HCT116 (cell line): ENCODE results near the gene EFNB2. TPM values are rescaled to one million over a fixed set of nuclear protein-coding genes. Genes with fewer than 3 reads are reported as not detected.

Source experiments
- ATAC-seq: fragments of 200-7000 bp; cut with Tn5 transposase; 2 replicates; pipeline ENCODE4 v1.9.1; 2020; ENCODE audit warnings: mild to moderate bottlenecking, moderate library complexity
- BruUV-seq: library from RNA; stranded (reverse); fragments of 400-500 nt; replicated peaks from 2 replicates; lab custom pipeline; 2021; lab: Mats Ljungman, UMichigan
- CTCF ChIA-PET: fragments of 300-600 bp; sonication (Branson Sonifier 250); formaldehyde crosslinking; loops from one replicate; lab custom pipeline; 2021; ENCODE audit warnings: antibody characterized with exemption; lab: Charles Lee
- POLR2A ChIA-PET: fragments of 300-600, 350-600 bp; sonication (Branson Sonifier 250); formaldehyde crosslinking; loops from one replicate; lab custom pipeline; 2021; ENCODE audit warnings: antibody characterized with exemption; lab: Charles Lee
- RAD21 ChIA-PET, 2 experiments: fragments of 300-600 bp; sonication (Branson Sonifier 250); formaldehyde crosslinking; loops; one replicate each; lab custom pipeline; 2023; ENCODE audit warnings: low total read pairs in 2 of 2; ENCODE audit not compliant: uncharacterized antibody in 2 of 2, unreplicated experiment in 2 of 2, low non-redundant PET in 1 of 2; lab: Charles Lee
- DNase-seq: peaks from one replicate; pipeline ENCODE4 v3.0.0-alpha.2; 2010; ENCODE audit warnings: low read depth, low spot score
- H2AFZ ChIP-seq: fragments of 200-600 bp; shearing (Covaris generic), sonication (generic); 2 replicates; pipeline ENCODE4 v1.6.1; 2017; ENCODE audit warnings: low read depth, mixed run types, mixed read lengths, antibody characterized with exemption, low read length; ENCODE audit not compliant: poor library complexity, severe bottlenecking
- H3K27ac ChIP-seq: 2 replicates; pipeline ENCODE4 v1.5.1; 2012; ENCODE audit warnings: low read depth, low read length
- H3K27me3 ChIP-seq: fragments of 200-600 bp; sonication (generic); 2 replicates; pipeline ENCODE4 v1.6.1; 2016; ENCODE audit warnings: mixed run types, low read length, mixed read lengths; ENCODE audit not compliant: insufficient read depth
- H3K36me3 ChIP-seq, 2 experiments: fragments of 200-500 bp in 1 of 2; fragments of 200-600 bp in 1 of 2; sonication (Bioruptor generic) in 1 of 2; sonication (generic) in 1 of 2; 2 replicates each; pipeline versions ENCODE4 v1.5.1 to v1.6.1; 2014 to 2016; ENCODE audit warnings: low read length in 2 of 2, inconsistent platforms in 1 of 2, mixed read lengths in 1 of 2, mixed run types in 1 of 2; ENCODE audit not compliant: insufficient read depth in 2 of 2, control insufficient read depth in 1 of 2
- H3K4me1 ChIP-seq, 2 experiments: fragments of 200-600 bp in 1 of 2; sonication (generic) in 1 of 2; 2 replicates each; pipeline versions ENCODE4 v1.5.1 to v1.6.1; 2012 to 2017; ENCODE audit warnings: low read length in 2 of 2, inconsistent platforms in 1 of 2, mild to moderate bottlenecking in 1 of 2, mixed read lengths in 1 of 2, mixed run types in 1 of 2, moderate library complexity in 1 of 2; ENCODE audit not compliant: insufficient read depth in 2 of 2, control insufficient read depth in 1 of 2
- H3K4me2 ChIP-seq: fragments of 200-600 bp; sonication (generic); 2 replicates; pipeline ENCODE4 v1.6.1; 2017; ENCODE audit warnings: mixed run types, low read length, mixed read lengths
- H3K4me3 ChIP-seq, 2 experiments: fragments of 200-600 bp in 1 of 2; sonication (generic) in 1 of 2; replicated peaks in 1 of 2; 2 replicates each; pipeline ENCODE4 v1.5.1; 2011 to 2016; ENCODE audit warnings: low read length in 2 of 2, control low read depth in 1 of 2, low read depth in 1 of 2, mild to moderate bottlenecking in 1 of 2, mixed read lengths in 1 of 2, mixed run types in 1 of 2
- H3K79me2 ChIP-seq: fragments of 200-600 bp; sonication (generic); 2 replicates; pipeline ENCODE4 v1.6.1; 2017; ENCODE audit warnings: mild to moderate bottlenecking, mixed run types, low read length, moderate library complexity, mixed read lengths; ENCODE audit not compliant: insufficient read depth
- H3K9ac ChIP-seq: fragments of 200-600 bp; sonication (generic); 2 replicates; pipeline ENCODE4 v1.6.1; 2016; ENCODE audit warnings: low read length, mixed read lengths
- H3K9me2 ChIP-seq: fragments of 200-600 bp; sonication (generic), shearing (Covaris generic); 2 replicates; pipeline ENCODE4 v1.6.1; 2017; ENCODE audit warnings: mixed run types, mild to moderate bottlenecking, moderate library complexity; ENCODE audit not compliant: insufficient read depth
- H3K9me3 ChIP-seq, 2 experiments: fragments of 200-500 bp in 1 of 2; fragments of 200-600 bp in 1 of 2; sonication (Bioruptor generic) in 1 of 2; sonication (generic) in 1 of 2; 2 replicates each; pipeline ENCODE4 v1.6.1; 2014 to 2017; ENCODE audit warnings: low read length in 2 of 2, mixed read lengths in 2 of 2, inconsistent platforms in 1 of 2, low read depth in 1 of 2, mild to moderate bottlenecking in 1 of 2, mixed run types in 1 of 2, moderate library complexity in 1 of 2; ENCODE audit not compliant: control insufficient read depth in 1 of 2, insufficient read depth in 1 of 2
- H4K20me1 ChIP-seq: fragments of 200-600 bp; sonication (generic), shearing (Covaris generic); 2 replicates; pipeline ENCODE4 v1.6.1; 2017; ENCODE audit warnings: mixed run types, mild to moderate bottlenecking, moderate library complexity; ENCODE audit not compliant: insufficient read depth
- CBX3 ChIP-seq: IDR thresholded peaks from 2 replicates; pipeline ENCODE4 v1.6.1; 2012; ENCODE audit warnings: low read depth
- CEBPB ChIP-seq: IDR thresholded peaks from 2 replicates; pipeline ENCODE4 v1.6.1; 2012; ENCODE audit warnings: low read depth
- CTCF ChIP-seq, 3 experiments: fragments of 200-600 bp in 1 of 3; sonication (generic) in 1 of 3; IDR thresholded peaks in 2 of 3; conservative IDR thresholded peaks in 1 of 3; 2 replicates each; pipeline ENCODE4 v1.5.1; 2012 to 2017; ENCODE audit warnings: low read depth in 2 of 3, low read length in 2 of 3, antibody characterized with exemption in 1 of 3, borderline replicate concordance in 1 of 3, control low read depth in 1 of 3, mild to moderate bottlenecking in 1 of 3, mixed read lengths in 1 of 3, mixed run types in 1 of 3, moderate library complexity in 1 of 3; ENCODE audit not compliant: insufficient read depth in 1 of 3
- EGR1 ChIP-seq: IDR thresholded peaks from 2 replicates; pipeline ENCODE4 v1.6.1; 2012; ENCODE audit warnings: low read depth
- EZH2 ChIP-seq: fragments of 200-600 bp; sonication (generic); IDR thresholded peaks from 2 replicates; pipeline ENCODE4 v1.6.1; 2017; ENCODE audit warnings: antibody characterized with exemption, mixed run types
- EZH2phosphoT487 ChIP-seq: fragments of 200-600 bp; IDR thresholded peaks from 2 replicates; pipeline ENCODE4 v1.6.1; 2018; ENCODE audit warnings: antibody characterized with exemption, borderline replicate concordance
- FOSL1 ChIP-seq: IDR thresholded peaks from 2 replicates; pipeline ENCODE4 v1.6.1; 2012; ENCODE audit warnings: low read depth
- MAX ChIP-seq: IDR thresholded peaks from 2 replicates; pipeline ENCODE4 v1.6.1; 2012
- POLR2A ChIP-seq: IDR thresholded peaks from 2 replicates; pipeline ENCODE4 v1.7.0; 2011; ENCODE audit warnings: borderline replicate concordance; ENCODE audit not compliant: insufficient read depth, insufficient read length; ENCODE audit errors: extremely low read depth
- POLR2AphosphoS5 ChIP-seq: IDR thresholded peaks from 2 replicates; pipeline ENCODE4 v1.6.1; 2011; ENCODE audit warnings: mild to moderate bottlenecking, low read depth, low read length, moderate library complexity
- RAD21 ChIP-seq: IDR thresholded peaks from 2 replicates; pipeline ENCODE4 v1.6.1; 2012; ENCODE audit warnings: low read depth, mild to moderate bottlenecking
- SIN3A ChIP-seq: IDR thresholded peaks from 2 replicates; pipeline ENCODE4 v1.6.1; 2012; ENCODE audit warnings: low read depth
- SP1 ChIP-seq: IDR thresholded peaks from 2 replicates; pipeline ENCODE4 v1.6.1; 2012; ENCODE audit warnings: low read depth
- SRF ChIP-seq: IDR thresholded peaks from 2 replicates; pipeline ENCODE4 v1.6.1; 2012; ENCODE audit warnings: low read depth
- TCF7L2 ChIP-seq: IDR thresholded peaks from 2 replicates; pipeline ENCODE4 v1.7.0; 2011; ENCODE audit warnings: borderline replicate concordance, inconsistent platforms; ENCODE audit not compliant: insufficient read depth, insufficient read length; ENCODE audit errors: extremely low read depth
- YY1 ChIP-seq: IDR thresholded peaks from 2 replicates; pipeline ENCODE4 v1.6.1; 2011; ENCODE audit warnings: low read length, low read depth, moderate library complexity, mild to moderate bottlenecking; ENCODE audit not compliant: insufficient replicate concordance; ENCODE audit errors: extremely low read depth
- ZBTB33 ChIP-seq: IDR thresholded peaks from 2 replicates; pipeline ENCODE4 v1.6.1; 2011; ENCODE audit warnings: mild to moderate bottlenecking, low read length, moderate library complexity; ENCODE audit not compliant: insufficient replicate concordance; ENCODE audit errors: extremely low read depth
- ZNF274 ChIP-seq: fragments of 200-500 bp; sonication (Bioruptor generic); IDR thresholded peaks from 2 replicates; pipeline ENCODE4 v1.6.1; 2014; ENCODE audit warnings: mild to moderate bottlenecking, low read depth, low read length, inconsistent platforms
- intact Hi-C: fragments of 100-400 bp; cut with micrococcal nuclease; formaldehyde crosslinking; loops from 2 replicates; pipeline ENCODE4 v1.10.0; 2022
- total RNA-seq: library from RNA; stranded (reverse); gene quantifications from one replicate; pipeline ENCODE4 v1.2.1, GENCODE V29; 2021; ENCODE audit not compliant: unreplicated experiment
- TF ChIP-seq, protein P1 (sequence below): IDR thresholded peaks from 2 replicates; pipeline ENCODE4 v1.6.1; 2012

The EFNB2 gene
- total RNA-seq, 1 experiment from 2014 or later: 30.9 TPM

DNA sequence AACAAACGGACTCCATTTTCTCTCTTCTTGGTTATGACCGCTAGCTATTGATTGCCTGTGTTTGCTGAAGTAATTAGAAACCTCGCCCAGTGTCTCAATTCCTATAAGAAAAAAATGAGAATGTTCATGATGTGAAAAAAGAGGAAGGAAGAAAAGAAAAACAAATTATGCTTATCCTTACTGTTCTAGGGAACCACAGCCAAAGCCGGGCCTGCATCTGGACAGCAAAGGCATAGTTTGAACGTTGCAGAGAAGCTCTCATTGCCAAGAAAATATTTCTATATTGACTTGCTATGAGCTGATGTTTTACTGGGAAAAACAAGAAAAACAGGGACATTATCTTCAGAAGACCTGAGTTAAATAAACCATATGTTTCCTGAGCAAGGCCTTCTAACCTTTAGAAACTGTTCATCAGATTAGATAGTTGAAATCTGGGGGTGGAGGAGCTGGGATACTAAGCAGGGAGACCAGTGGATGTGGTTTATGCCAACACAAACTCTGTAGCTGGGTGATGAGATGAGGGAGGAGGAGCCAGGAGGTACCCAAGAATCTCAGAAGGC is 55.0 kb downstream of the EFNB2 start:
- Histone ChIP-seq H3K4me1 (no peaks in the 10 kb centered on the region), H3K27ac (no peak overlapping the region), H3K79me2 (no peaks in the 10 kb centered on the region), H3K9me2 (no peaks in the 10 kb centered on the region), H3K9me3 (no peaks in the 10 kb centered on the region), H2AFZ (no peak overlapping the region), H3K4me2 (no peak overlapping the region), H3K36me3 (no peaks in the 10 kb centered on the region), H3K27me3 (no peaks in the 10 kb centered on the region), H4K20me1 (no peaks in the 10 kb centered on the region), H3K9ac (no peak overlapping the region)
- BruUV-seq: no TSS peak
- no peak for DNase-seq
- ChIA-PET CTCF (no interaction called here), POLR2A (no interaction called here)
- ATAC-seq: no peak
- intact Hi-C loops: no loop called here
- TF ChIP-seq SIN3A: no peak
- TF ChIP-seq EZH2phosphoT487: no peak
- no peak for TF ChIP-seq POLR2AphosphoS5
- TF ChIP-seq SRF: no peak
- TF ChIP-seq ZNF274: no peak
- no peak for TF ChIP-seq ZBTB33
- TF ChIP-seq, protein P1, sequence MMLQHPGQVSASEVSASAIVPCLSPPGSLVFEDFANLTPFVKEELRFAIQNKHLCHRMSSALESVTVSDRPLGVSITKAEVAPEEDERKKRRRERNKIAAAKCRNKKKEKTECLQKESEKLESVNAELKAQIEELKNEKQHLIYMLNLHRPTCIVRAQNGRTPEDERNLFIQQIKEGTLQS: no peak
- TF ChIP-seq POLR2A: no peak
- no peak for TF ChIP-seq CTCF (IDR thresholded peaks at IDR 0.05 in 2 of 3, conservative IDR thresholded peaks at IDR 0.05 in 1 of 3; ENCODE audit: borderline replicate concordance in 1 of 3, insufficient read depth in 1 of 3, low read depth in 2 of 3, low read length in 2 of 3)
- TF ChIP-seq CBX3: no peak
- no peak for TF ChIP-seq MAX
- no peak for TF ChIP-seq SP1
- no peak for TF ChIP-seq YY1
- no peak for TF ChIP-seq TCF7L2
- TF ChIP-seq CEBPB: no peak
- no peak for TF ChIP-seq FOSL1
- TF ChIP-seq EGR1: no peak
- no peak for TF ChIP-seq RAD21
- no peak for TF ChIP-seq EZH2
- TF ChIP-seq, all 23 proteins: peak for 0
- RAD21 ChIA-PET: no interaction called here
- H3K4me3 ChIP-seq: no peak overlapping the region
